ENCODE measurements around the gene RAPGEF4. TPM values are rescaled to one million over a fixed set of nuclear protein-coding genes. Genes with fewer than 3 reads are reported as not detected.
A peak's percentile ranks its signal among the peaks of the same experiment; 100 is the strongest.

Gene RAPGEF4
- total RNA-seq, 1 donor from 2014 or later, result 8.7 TPM

GRCh38 chr2:172698041-172698863 is 37.4 kb upstream of the RAPGEF4 start:
- H3K36me3 Mint-ChIP-seq (ENCODE audit: unreplicated experiment), result no peaks in the 10 kb centered on the region
- no peak overlapping the region for H3K27ac Mint-ChIP-seq (ENCODE audit: unreplicated experiment)
- H3K4me1 Mint-ChIP-seq (ENCODE audit: low read depth, unreplicated experiment), result peaks cover 15% of the 10 kb centered on the region
- TF ChIP-seq CTCF (IDR thresholded peaks at IDR 0.05; ENCODE audit: partially characterized antibody, unreplicated experiment), result no peak
- DNase-seq, result no peak
- no peaks in the 10 kb centered on the region for H3K27me3 Mint-ChIP-seq (ENCODE audit: unreplicated experiment)
- H3K4me3 Mint-ChIP-seq (ENCODE audit: unreplicated experiment), result peak overlapping the region; percentile 45
- peaks cover 3% of the 10 kb centered on the region for H3K9me3 Mint-ChIP-seq (ENCODE audit: unreplicated experiment)

GRCh38 chr2:172701250-172701649 is 34.4 kb upstream of the RAPGEF4 start:
- Mint-ChIP-seq H3K36me3 (ENCODE audit: unreplicated experiment) (no peaks in the 10 kb centered on the region), H3K27ac (ENCODE audit: unreplicated experiment) (no peak overlapping the region), H3K27me3 (ENCODE audit: unreplicated experiment) (no peaks in the 10 kb centered on the region), H3K4me3 (ENCODE audit: unreplicated experiment) (no peak overlapping the region), H3K4me1 (ENCODE audit: low read depth, unreplicated experiment) (peaks cover 15% of the 10 kb centered on the region), H3K9me3 (ENCODE audit: unreplicated experiment) (peaks cover 3% of the 10 kb centered on the region)
- no peak for DNase-seq
- no peak for TF ChIP-seq CTCF (IDR thresholded peaks at IDR 0.05; ENCODE audit: partially characterized antibody, unreplicated experiment)

GRCh38 chr2:172702451-172702850 is 33.2 kb upstream of the RAPGEF4 start:
- no peak for DNase-seq
- Mint-ChIP-seq H3K27me3 (ENCODE audit: unreplicated experiment) (no peaks in the 10 kb centered on the region), H3K4me3 (ENCODE audit: unreplicated experiment) (no peak overlapping the region), H3K4me1 (ENCODE audit: low read depth, unreplicated experiment) (peaks cover 14% of the 10 kb centered on the region), H3K27ac (ENCODE audit: unreplicated experiment) (no peak overlapping the region), H3K9me3 (ENCODE audit: unreplicated experiment) (peaks cover 3% of the 10 kb centered on the region), H3K36me3 (ENCODE audit: unreplicated experiment) (no peaks in the 10 kb centered on the region)
- TF ChIP-seq CTCF (IDR thresholded peaks at IDR 0.05; ENCODE audit: partially characterized antibody, unreplicated experiment), result no peak

- Mint-ChIP-seq H3K9me3 (ENCODE audit: unreplicated experiment) (peaks cover 3% of the 10 kb centered on the region), H3K27me3 (ENCODE audit: unreplicated experiment) (no peaks in the 10 kb centered on the region), H3K4me3 (ENCODE audit: unreplicated experiment) (no peak overlapping the region), H3K27ac (ENCODE audit: unreplicated experiment) (no peak overlapping the region), H3K4me1 (ENCODE audit: low read depth, unreplicated experiment) (no peaks in the 10 kb centered on the region), H3K36me3 (ENCODE audit: unreplicated experiment) (no peaks in the 10 kb centered on the region)
- TF ChIP-seq CTCF (IDR thresholded peaks at IDR 0.05; ENCODE audit: partially characterized antibody, unreplicated experiment), result peak; percentile 59
- no peak for DNase-seq
These were observed 31.3 kb upstream of the RAPGEF4 start for GRCh38 chr2:172704072-172704936.

Data from glutamatergic neuron (in vitro differentiated cells).